ENCODE results near the gene NTRK1.
A peak's percentile ranks its signal among the peaks of the same experiment; 100 is the strongest.

Gene NTRK1

DNA sequence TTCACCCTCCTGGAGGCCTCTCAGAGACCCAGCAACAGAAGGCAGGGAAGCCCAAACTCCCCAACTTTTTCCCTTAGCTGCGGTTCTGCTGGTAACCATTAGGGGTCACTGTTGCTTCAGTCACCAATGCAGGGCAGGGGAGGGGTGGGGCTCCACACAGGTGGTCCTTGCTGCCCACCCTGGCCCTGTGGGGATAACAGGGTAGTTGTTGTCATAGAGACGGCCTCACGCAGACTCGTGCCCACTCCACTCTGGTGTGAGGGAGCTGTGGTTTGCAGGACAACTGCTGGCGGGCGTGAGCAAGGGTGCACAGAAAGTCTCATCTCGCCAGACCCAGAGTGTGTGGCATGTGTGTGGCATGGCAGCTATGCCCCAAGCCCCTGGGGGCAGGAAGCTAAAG lies 21.7 kb upstream of the NTRK1 start:
- peak; percentile 81 for DNase-seq (ENCODE audit: low spot score)

DNA sequence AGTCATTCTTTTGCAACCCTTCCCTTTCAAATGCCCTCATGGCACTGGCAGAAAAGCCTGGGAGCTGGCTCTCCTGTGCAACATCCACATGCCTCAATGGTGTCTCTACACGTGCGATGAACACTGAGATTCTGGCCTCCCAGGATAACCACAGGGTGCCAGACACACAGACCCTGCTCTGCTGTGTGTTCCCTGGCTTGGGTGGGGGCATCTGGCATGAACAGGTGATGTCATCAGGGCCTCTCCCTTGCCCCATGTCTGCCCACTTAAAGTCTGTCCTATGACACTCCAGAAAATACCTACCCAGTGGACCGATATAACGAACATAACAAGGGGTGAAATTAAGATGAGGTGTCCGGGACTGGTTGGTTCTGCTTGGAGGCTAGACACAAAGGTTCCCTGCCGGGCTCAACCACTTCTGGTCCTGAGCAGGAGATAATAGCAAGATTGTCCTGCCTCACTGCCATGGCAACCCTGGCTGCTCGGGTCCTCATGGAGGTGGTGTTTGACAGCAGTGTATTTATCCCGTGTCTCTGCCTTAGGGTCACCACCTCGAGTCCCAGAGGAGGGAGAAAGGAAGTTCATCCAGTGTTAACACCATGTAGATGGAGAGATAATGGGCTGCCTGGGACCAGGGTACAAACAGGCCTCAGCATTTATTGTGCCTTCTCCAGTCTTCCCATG lies 21.1 kb upstream of the NTRK1 start:
- DNase-seq (ENCODE audit: low spot score) = no peak

- no peak for DNase-seq (ENCODE audit: low spot score)
Measured at GRCh38 chr1:156840186-156840897, 20.3 kb upstream of the NTRK1 start.

DNA sequence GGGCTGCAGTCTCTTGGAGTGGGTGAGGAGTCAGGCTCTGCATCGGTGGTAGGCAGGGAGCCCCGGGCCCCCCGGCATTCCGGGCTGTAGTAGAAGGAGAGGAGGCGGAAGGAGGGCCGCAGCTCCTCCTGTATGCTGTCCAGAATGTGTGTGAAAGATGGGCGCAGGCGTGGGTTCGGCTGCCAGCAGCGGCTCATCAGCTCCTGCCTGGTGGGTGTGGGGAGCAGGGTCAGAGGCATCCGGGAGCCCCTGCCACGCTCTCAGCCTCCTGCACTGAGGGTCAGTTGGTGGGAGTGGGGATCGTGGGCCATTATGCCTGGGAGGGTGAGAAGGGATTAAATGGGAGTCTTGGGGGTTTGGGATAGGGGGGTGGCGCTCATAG lies 19.8 kb upstream of the NTRK1 start:
- DNase-seq (ENCODE audit: low spot score) = no peak

DNA sequence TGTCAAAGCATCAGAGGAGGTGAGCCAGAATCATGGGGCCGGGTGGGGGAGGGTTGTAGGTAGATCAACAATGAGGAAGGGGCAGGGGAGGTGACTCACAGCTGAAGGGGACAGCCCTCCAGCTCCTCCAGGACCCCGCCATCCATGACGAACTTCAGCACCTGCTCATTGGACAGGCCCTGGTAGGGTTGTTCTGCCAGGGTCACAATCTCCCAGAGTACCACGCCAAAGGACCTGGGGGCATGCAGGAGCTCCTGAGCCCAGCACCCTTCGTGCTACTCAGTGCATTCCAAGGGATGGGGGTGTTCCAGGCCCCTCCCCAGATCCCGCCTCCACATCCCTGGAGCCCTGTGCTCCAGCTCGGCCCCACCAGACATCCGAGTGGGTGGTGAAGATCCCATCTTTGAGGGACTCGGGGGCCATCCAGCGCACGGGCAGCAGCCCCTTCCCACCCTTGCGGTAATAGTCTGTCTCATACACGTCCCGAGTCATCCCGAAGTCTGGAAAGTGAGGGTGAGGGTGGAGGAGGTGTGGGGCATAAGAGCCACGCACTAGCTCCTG lies 19.3 kb upstream of the NTRK1 start:
- no peak for DNase-seq (ENCODE audit: low spot score)

- no peak for DNase-seq (ENCODE audit: low spot score)
Measured at GRCh38 chr1:156842618-156843300, 17.9 kb upstream of the NTRK1 start.

DNA sequence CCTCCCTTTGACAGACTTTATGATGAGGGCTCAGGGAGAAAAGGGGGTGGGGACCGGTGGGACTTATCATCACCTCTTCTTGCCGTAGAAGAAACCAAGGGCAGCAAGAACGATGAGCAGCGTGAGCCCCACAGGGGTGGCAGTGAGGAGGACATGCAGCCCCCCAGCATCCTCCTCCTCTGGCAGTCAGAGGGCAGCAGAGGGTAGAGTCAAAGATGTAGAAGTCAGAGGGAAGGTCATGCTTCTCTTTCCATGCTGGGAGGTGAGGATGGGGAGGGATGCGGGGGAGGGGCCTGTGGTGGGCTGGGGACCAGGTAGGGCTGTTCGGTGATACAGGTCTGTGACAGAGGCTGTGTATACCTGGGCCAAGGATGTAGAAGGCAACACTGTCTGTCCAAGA lies 16.6 kb upstream of the NTRK1 start:
- no peak for DNase-seq (ENCODE audit: low spot score)

DNA sequence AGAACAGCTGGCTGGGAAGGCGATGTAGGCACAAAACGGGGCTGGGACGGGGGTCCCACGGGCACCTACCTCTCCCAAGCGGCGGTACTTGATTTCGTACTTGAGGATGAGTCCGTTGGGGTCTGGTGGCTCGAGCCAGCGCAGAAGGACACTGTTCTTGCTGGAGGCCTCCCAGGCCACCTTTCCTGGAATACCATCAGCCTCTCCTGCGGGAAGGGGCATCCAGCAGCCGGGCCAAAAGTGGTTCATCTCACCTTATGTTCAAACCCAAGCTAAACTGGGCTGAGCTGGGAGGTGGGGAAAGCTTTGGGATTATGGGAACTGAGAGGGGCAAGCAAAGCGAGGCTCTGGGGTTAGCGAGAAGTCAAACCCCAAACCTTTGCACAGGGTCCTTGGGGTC lies 16.0 kb upstream of the NTRK1 start:
- DNase-seq (ENCODE audit: low spot score) = no peak

DNA sequence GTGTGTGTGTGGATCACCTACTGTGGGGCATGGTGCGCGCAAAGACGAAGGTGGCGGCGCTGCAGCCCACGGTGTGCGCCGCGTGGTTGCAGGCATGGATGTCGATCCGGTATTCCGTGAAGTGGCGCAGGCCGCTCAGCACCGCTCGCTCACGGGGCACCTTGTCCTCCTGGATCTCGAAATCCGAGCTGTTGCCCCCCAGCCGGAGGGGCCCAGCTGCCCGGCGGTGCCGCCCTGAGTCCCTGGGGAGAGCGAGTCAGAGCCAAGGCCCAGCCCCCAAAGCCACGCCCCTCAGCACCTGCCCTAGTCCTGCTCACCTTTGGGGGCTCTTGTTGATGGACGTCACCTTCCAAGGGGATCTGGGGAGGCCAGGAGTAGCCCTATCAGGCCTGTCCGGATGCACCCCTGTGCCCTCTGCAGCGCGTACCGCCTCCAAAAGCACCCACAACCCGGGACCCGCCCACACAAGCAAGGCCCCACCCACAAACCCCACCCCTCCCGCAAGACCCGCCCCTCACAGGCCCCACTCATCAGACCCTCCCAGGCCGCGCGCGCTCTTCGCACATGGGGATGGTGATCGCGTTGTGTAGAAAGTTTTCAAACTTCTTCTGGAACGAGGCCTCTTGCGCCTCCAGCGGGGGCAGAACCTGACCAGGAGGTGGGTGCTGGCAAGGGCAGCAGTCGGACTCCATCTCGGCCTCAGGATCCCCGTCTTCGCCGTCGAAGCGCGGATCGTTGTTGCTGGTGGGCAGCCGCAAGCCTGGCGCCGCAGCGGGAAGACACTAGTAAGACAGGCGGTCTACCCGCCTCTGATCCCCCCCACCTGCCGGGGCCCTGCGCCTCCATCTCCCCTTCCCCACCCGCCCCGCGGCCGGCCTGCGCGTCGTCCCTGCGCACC lies 15.4 kb upstream of the NTRK1 start:
- DNase-seq (ENCODE audit: low spot score) = peak; percentile 46

DNA sequence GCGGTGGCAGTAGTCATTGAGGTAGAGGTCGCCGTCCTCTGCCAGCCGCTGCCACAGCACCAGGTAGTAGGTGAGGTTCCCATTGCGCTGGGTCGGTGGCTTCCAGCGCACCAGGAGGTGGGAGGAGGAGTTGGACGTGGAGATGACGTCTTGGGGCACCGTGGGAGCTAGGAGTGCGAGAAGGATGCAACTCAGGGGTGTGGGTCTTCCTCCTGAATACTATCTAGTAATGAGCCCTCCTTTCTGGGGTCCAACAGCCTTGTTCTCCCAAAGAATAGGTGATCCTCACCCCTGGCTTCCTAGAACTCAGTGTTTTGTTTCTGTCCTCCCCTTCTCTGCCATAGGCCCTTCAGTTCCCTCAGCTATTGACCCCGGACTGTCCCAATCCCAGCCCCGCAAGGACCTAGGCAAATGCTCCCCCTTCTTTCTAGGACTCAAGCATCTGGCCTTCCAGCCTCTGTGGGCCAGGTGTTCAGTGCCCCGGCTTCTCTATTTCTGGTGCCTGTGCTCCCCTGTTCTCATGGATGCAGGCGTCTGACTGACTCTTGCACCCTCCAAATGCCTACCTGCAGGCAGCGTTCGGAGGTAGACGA lies 14.6 kb upstream of the NTRK1 start:
- no peak for DNase-seq (ENCODE audit: low spot score)

DNA sequence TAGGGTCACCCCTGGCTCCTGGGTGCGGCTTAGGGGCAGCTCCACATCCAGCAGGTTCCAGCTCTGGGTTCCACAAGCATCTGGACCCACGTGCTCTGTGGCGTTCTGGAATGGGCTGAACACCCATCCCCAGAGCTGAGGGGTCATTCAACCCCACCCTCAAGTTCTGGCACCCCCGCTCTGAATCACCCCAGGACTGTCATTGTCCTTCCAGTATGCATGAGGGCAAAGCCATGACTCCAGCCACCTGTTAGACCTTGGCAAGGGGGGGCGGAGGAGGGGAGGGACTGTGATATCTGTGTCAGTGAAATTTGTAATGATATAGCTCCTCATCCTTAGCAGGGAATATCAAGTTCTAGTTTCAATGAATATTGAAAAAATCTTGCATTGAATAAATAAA lies 14.0 kb upstream of the NTRK1 start:
- no peak for DNase-seq (ENCODE audit: low spot score)

DNA sequence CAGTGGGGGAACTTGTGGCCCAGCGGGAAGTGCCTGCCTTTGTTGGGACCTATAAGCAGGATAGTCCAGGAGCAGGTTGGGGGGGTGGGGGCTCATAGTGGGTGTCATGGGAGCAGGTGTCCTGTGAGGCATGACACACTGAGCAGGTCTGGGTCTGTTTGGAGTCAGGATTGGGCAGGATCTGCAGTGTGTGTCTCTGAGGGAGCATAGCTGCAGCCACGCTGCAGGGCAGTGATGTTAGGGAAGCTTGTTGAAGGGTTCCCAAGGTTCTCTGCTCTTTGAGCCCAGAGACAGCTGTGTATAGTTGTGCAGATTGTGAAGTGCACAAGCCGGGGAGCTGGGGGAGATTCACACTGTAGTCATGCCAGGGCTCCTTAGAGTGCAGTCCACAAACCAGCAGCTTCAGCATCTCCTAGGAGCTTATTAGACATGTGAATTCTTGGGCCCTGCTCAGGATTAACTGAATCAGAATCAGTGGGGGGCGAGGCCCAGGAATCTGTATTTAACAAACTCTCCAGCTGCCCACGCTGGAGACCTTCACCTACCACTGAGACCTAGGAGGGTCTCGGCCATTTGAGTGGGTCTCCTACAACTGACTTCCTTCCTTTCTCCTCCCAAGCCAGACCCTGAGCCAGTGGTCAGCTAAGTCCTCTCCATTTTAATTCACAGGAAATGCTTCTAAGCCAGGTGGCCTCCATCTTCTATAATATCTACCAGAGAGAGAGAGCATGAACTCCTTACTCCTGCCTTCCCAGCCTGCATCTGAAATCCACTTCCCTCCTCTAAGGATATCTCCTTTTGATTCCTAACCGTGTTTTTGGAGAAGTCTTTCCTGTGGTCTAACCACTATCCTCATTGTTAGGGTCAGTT lies 12.8 kb upstream of the NTRK1 start:
- DNase-seq (ENCODE audit: low spot score) = no peak

- DNase-seq (ENCODE audit: low spot score) = no peak
Measured at GRCh38 chr1:156848461-156849150, 12.1 kb upstream of the NTRK1 start.

- no peak for DNase-seq (ENCODE audit: low spot score)
Measured at GRCh38 chr1:156849151-156849496, 11.5 kb upstream of the NTRK1 start.

GRCh38 chr1:156851779-156852417 lies 8.8 kb upstream of the NTRK1 start:
- DNase-seq (ENCODE audit: low spot score) = no peak

DNA sequence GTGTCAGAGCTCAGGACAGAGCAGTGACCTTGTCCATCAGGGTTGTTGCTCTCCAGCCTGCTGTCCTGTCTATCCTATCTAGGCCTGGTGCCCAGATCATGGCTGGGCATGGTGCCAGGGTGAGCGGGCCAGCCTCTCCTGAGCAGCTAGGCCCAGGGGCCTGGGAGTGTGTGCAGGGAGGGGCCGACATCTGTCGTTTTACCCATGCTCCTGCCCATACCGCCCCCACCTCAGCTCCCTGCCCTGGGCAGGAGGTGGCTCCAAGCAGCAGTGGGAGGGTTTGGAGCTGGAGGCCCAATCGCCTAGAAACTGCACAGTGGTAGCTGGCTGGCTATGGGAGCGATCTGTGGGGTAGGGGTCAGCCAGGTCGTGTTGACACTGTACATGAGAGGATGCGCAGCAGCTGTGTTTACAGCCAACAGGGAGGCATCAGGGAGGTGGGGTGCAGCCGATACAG lies 8.2 kb upstream of the NTRK1 start:
- DNase-seq (ENCODE audit: low spot score) = no peak

GRCh38 chr1:156853761-156854160 lies 6.9 kb upstream of the NTRK1 start:
- DNase-seq (ENCODE audit: low spot score) = no peak

GRCh38 chr1:156854634-156855033 lies 6.0 kb upstream of the NTRK1 start:
- peak; percentile 40 for DNase-seq (ENCODE audit: low spot score)

GRCh38 chr1:156856282-156856785 lies 4.3 kb upstream of the NTRK1 start:
- DNase-seq (ENCODE audit: low spot score) = no peak

Measured in NAMALWA (cell line).